ENCODE measurements around the gene SCYL1. TPM values are rescaled to one million over a fixed set of nuclear protein-coding genes. Genes with fewer than 3 reads are reported as not detected.

Gene SCYL1
- total RNA-seq, 4 donors from 2014 or later, result 74.3 to 115 (median 104) TPM

- Histone ChIP-seq H3K27me3 (no peaks in the 10 kb centered on the region), H3K4me1 (peaks cover 82 to 93% (median 86%) of the 10 kb centered on the region in 4 donors), H3K36me3 (no peaks in the 10 kb centered on the region), H3K27ac (replicated peaks in 1 of 4) (peak overlapping the region; percentile 95 to 99 (median 98)), H3K4me3 (peak overlapping the region; percentile 6 to 28 (median 20)), H3K9me3 (no peaks in the 10 kb centered on the region)
- TF ChIP-seq EP300 (IDR thresholded peaks at IDR 0.05), result peak; percentile 48
- peak in 1 of 2 donors; percentile 94 for TF ChIP-seq POLR2AphosphoS5 (IDR thresholded peaks at IDR 0.05)
- TF ChIP-seq CTCF (IDR thresholded peaks at IDR 0.05), result no peak
- peak; percentile 54 for TF ChIP-seq POLR2A (IDR thresholded peaks at IDR 0.05; ENCODE audit: low read depth)
- intact Hi-C loops (cut with DNase I), result no loop called here
- DNase-seq (ENCODE audit: extremely low spot score), result no peak
- WGBS, result 46% methylated on average over 12 of the region's 12 CpGs
Observed at GRCh38 chr11:65493367-65494176, 31.3 kb upstream of the SCYL1 start.

- intact Hi-C loops (cut with DNase I), result no loop called here
- no peaks in the 10 kb centered on the region for H3K9me3 ChIP-seq
- peaks cover 0 to 14% (median 7%) of the 10 kb centered on the region in 4 donors for H3K36me3 ChIP-seq
- TF ChIP-seq EP300 (IDR thresholded peaks at IDR 0.05), result no peak
- no peak for TF ChIP-seq CTCF (IDR thresholded peaks at IDR 0.05)
- peak in 1 of 2 donors; percentile 38 for TF ChIP-seq POLR2AphosphoS5 (IDR thresholded peaks at IDR 0.05)
- TF ChIP-seq POLR2A (IDR thresholded peaks at IDR 0.05; ENCODE audit: low read depth), result no peak
- peaks cover 53 to 63% (median 57%) of the 10 kb centered on the region in 4 donors for H3K4me1 ChIP-seq
- DNase-seq (ENCODE audit: extremely low spot score), result no peak
- H3K27ac ChIP-seq (replicated peaks in 1 of 4), result peak overlapping the region; percentile 95 to 99 (median 98)
- 17% methylated on average over 15 of the region's 15 CpGs for WGBS
- peak overlapping the region; percentile 72 to 82 (median 76) for H3K4me3 ChIP-seq
- H3K27me3 ChIP-seq, result no peaks in the 10 kb centered on the region
Observed at GRCh38 chr11:65496304-65497140, 28.4 kb upstream of the SCYL1 start.

- Histone ChIP-seq H3K4me3 (peak overlapping the region; percentile 72 to 82 (median 76)), H3K4me1 (peaks cover 44 to 55% (median 48%) of the 10 kb centered on the region in 4 donors), H3K9me3 (no peaks in the 10 kb centered on the region), H3K27ac (replicated peaks in 1 of 4) (peak overlapping the region; percentile 95 to 99 (median 98)), H3K27me3 (no peaks in the 10 kb centered on the region), H3K36me3 (peaks cover under 1 to 23% (median 16%) of the 10 kb centered on the region in 4 donors)
- peak; percentile 99 for DNase-seq (ENCODE audit: extremely low spot score)
- peak in 1 of 3 experiments; percentile 18 for TF ChIP-seq CTCF (IDR thresholded peaks at IDR 0.05)
- peak; percentile 93 for TF ChIP-seq EP300 (IDR thresholded peaks at IDR 0.05)
- TF ChIP-seq POLR2A (IDR thresholded peaks at IDR 0.05; ENCODE audit: low read depth), result peak; percentile 73
- peak in 1 of 2 donors; percentile 100 for TF ChIP-seq POLR2AphosphoS5 (IDR thresholded peaks at IDR 0.05)
- 0% methylated on average over 24 of the region's 61 CpGs for WGBS
- intact Hi-C loops (cut with DNase I), result loop anchor here (2.0 kb wide), 1 partner anchor 75 kb away; the partner anchor contains the start of gene NEAT1
Observed at GRCh38 chr11:65497141-65498041, 27.5 kb upstream of the SCYL1 start.

All from esophagus muscularis mucosa (tissue), 4 donors.